Right renal cortex interstitium (tissue), 3 donors: ENCODE data around the gene FBXO2. TPM values are rescaled to one million over a fixed set of nuclear protein-coding genes. Genes with fewer than 3 reads are reported as not detected.

Source experiments
- DNase-seq, 3 donors: peaks; one replicate each; pipeline ENCODE4 v3.0.0-alpha.2; 2013; ENCODE audit warnings: low read depth in 3 of 3, low spot score in 2 of 3
- polyA plus RNA-seq, 3 donors: library from polyadenylated mRNA; unstranded; fragments of 120-200 nt; gene quantifications; one replicate each; pipeline ENCODE4 v1.2.1, GENCODE V29; 2013; ENCODE audit not compliant: insufficient read length in 3 of 3

FBXO2 gene
- polyA plus RNA-seq, 3 donors, result 1.0 to 1.2 (median 1.1) TPM

GRCh38 chr1:11599891-11600576, 54.2 kb downstream of the FBXO2 start:
- no peak for DNase-seq

GRCh38 chr1:11598461-11598860, 55.8 kb downstream of the FBXO2 start:
- no peak for DNase-seq

Other genes with a start within 250 kb of the FBXO2 start
- gene DISP3, start 175.3 kb downstream of the FBXO2 start, polyA plus RNA-seq, result 1 to 10 TPM in 1 of 3 donors, under 1 TPM in 2; 0.82 to 1.3 (median 0.87) TPM
- gene FBXO44, start 448 bp upstream of the FBXO2 start, polyA plus RNA-seq, result 10 to 100 TPM; 11.0 to 14.2 (median 11.8) TPM
- 1 to 10 TPM; 3.6 to 4.8 (median 4.2) TPM for gene FBXO6, start 9.8 kb upstream of the FBXO2 start, polyA plus RNA-seq
- 10 to 100 TPM; 41.9 to 45.9 (median 44.7) TPM for gene MAD2L2, start 26.7 kb upstream of the FBXO2 start, polyA plus RNA-seq
- 1 to 10 TPM in 1 of 3 donors, under 1 TPM in 2; 0.80 to 1.3 (median 0.89) TPM for gene DRAXIN, start 37.3 kb upstream of the FBXO2 start, polyA plus RNA-seq
- 10 to 100 TPM; 36.4 to 42.5 (median 36.6) TPM for gene AGTRAP, start 81.7 kb upstream of the FBXO2 start, polyA plus RNA-seq
- under 1 TPM in 2 of 3 donors, not detected in 1; 0.36 to 0.46 TPM for gene C1orf167, start 107.8 kb upstream of the FBXO2 start, polyA plus RNA-seq
- 10 to 100 TPM; 15.4 to 18.8 (median 17.2) TPM for gene MTHFR, start 151.5 kb upstream of the FBXO2 start, polyA plus RNA-seq
- gene CLCN6, start 151.8 kb upstream of the FBXO2 start, polyA plus RNA-seq, result 10 to 100 TPM; 13.5 to 15.1 (median 14.9) TPM
- gene NPPA, start 193.4 kb upstream of the FBXO2 start, polyA plus RNA-seq, result 1 to 10 TPM in 2 of 3 donors, under 1 TPM in 1; 0.17 to 2.0 (median 1.3) TPM
- not detected for gene NPPB, start 204.5 kb upstream of the FBXO2 start, polyA plus RNA-seq